Retinal pigment epithelial cell (primary cell): ENCODE measurements around the gene RFTN1.

Source experiments
- DNase-seq: peaks from one replicate; pipeline ENCODE4 v3.0.0-alpha.2; 2010; ENCODE audit warnings: low read depth
- H3K4me3 ChIP-seq: 2 replicates; pipeline ENCODE4 v1.5.1; 2011; ENCODE audit warnings: mild to moderate bottlenecking, low read length, control low read depth, moderate library complexity
- TF ChIP-seq, protein P1 (sequence below): conservative IDR thresholded peaks from 2 replicates; pipeline ENCODE4 v1.5.1; 2011; ENCODE audit warnings: low read depth, low read length, control low read depth, inconsistent platforms

The RFTN1 gene

DNA sequence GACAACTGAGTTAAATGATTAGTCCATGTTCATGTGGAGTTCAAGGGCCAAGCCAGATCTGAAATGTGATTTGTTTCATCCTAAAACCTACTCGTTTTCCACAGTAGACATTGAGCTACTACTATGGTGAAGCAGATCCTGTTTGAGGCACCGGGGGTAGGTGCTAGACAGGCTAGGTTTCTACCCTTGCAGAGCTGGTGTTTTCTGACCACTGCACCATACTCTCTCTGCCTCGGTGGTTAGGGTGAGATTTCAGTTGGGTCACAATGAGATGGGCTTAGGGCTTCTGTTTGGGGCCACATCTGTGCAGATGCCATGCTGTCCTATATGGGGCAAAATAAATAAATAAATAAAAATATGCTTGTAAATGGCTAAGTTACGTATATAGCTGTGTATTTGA, 149.2 kb downstream of the RFTN1 start:
- H3K4me3 ChIP-seq = no peak overlapping the region
- no peak for DNase-seq
- TF ChIP-seq, protein P1, sequence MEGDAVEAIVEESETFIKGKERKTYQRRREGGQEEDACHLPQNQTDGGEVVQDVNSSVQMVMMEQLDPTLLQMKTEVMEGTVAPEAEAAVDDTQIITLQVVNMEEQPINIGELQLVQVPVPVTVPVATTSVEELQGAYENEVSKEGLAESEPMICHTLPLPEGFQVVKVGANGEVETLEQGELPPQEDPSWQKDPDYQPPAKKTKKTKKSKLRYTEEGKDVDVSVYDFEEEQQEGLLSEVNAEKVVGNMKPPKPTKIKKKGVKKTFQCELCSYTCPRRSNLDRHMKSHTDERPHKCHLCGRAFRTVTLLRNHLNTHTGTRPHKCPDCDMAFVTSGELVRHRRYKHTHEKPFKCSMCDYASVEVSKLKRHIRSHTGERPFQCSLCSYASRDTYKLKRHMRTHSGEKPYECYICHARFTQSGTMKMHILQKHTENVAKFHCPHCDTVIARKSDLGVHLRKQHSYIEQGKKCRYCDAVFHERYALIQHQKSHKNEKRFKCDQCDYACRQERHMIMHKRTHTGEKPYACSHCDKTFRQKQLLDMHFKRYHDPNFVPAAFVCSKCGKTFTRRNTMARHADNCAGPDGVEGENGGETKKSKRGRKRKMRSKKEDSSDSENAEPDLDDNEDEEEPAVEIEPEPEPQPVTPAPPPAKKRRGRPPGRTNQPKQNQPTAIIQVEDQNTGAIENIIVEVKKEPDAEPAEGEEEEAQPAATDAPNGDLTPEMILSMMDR = no peak

DNA sequence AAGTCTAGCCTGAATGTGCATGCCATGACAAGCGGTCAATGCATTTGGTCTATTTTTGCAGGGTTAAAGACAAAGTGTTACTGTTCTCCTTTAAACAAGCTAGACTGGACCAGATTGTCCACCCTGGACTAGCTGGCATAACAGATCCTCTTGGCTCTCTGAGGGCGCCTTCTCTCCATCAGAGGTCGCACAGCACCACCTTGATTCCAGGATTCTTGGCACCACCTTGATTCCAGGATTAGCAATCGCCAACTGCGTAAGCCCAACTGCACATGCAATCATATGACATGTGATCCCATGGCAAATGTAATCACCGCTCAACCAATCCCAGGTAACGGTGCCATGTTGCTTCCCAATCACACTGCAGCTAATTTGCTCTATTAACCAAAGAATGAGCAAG, 149.9 kb downstream of the RFTN1 start:
- DNase-seq = no peak
- H3K4me3 ChIP-seq = no peak overlapping the region
- TF ChIP-seq, protein P1 = no peak

DNA sequence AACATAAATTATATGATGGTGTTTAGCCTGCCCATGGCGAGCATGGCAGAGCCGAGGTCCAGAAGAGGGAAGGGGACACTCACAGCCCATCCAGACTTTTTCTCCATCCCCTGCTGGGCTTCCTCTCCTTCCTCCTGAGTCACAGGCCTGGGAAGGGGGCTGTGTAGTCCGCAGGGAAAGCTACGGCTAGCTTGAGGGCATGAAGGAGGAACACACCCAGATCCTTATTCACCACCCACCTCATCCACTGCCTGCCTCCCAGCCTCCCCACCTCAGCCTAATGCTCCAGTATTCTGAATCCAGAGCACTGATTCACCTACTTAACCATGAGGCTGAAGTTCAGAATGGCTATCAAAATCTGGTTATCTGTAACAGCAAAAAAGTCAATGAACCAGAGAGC, 150.7 kb downstream of the RFTN1 start:
- TF ChIP-seq, protein P1 = no peak
- no peak for DNase-seq
- H3K4me3 ChIP-seq = no peak overlapping the region

DNA sequence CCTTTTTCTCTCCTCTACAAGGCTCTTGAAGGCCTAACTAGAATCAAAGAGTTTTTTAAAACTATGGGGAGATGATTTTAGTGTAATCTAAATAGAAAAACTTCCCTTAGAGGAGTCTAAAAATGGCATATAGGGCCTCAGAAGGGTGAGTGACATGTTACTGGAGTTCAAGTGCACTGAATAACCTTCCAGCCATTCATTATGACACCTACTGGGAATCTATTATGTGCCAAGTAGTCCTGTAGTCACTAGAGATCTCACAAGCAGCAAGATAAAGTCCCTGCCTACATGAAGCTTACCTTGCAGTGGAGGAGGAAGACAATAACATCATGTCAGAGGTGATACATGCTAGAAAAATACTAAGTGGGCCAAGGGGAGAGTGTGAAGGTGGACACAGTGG, 152.4 kb downstream of the RFTN1 start:
- no peak overlapping the region for H3K4me3 ChIP-seq
- DNase-seq = no peak
- TF ChIP-seq, protein P1 = no peak

DNA sequence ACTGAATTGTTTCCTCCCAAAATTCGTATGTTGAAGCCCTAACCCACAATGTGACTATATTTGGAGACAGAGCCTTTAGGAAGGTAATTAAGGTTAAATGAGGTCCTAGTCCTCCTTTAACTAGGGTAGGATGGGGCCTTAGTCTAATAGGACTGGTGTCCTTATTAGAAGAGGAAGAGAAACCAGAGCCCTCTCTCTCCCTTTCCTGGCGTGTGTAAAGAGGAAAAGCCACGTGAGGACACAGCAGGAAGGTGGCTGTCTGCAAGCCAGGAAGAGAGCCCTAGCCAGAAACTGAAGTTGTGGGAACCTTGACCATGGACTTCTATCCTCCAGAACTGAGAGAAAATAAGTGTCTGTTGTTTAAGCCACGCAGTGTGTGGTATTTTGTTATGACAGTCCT, 154.2 kb downstream of the RFTN1 start:
- DNase-seq = no peak
- TF ChIP-seq, protein P1 = no peak

DNA sequence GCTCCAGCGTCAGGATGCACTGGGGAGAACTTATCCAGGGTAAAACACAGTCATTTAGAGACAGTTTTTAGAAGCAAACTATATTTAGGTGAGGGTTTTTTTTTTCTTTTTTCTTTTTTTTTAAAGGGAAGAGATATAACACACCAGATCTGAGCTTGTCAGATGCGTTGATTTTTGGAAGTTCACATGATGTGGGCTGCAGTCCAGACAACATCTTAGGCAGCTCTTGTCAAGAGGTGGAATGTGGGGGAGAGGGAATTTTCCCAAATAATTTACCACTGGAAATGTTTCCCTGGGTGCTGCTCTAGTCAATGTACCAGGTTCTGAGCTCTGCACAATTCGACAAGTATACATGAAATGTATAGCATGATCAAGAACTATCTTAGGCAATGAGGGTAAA, 155.2 kb downstream of the RFTN1 start:
- no peak for DNase-seq
- H3K4me3 ChIP-seq = no peak overlapping the region
- TF ChIP-seq, protein P1 = no peak

More for the DNA sequence above, 154.2 kb downstream of the RFTN1 start:
- H3K4me3 ChIP-seq = no peak overlapping the region

DNA sequence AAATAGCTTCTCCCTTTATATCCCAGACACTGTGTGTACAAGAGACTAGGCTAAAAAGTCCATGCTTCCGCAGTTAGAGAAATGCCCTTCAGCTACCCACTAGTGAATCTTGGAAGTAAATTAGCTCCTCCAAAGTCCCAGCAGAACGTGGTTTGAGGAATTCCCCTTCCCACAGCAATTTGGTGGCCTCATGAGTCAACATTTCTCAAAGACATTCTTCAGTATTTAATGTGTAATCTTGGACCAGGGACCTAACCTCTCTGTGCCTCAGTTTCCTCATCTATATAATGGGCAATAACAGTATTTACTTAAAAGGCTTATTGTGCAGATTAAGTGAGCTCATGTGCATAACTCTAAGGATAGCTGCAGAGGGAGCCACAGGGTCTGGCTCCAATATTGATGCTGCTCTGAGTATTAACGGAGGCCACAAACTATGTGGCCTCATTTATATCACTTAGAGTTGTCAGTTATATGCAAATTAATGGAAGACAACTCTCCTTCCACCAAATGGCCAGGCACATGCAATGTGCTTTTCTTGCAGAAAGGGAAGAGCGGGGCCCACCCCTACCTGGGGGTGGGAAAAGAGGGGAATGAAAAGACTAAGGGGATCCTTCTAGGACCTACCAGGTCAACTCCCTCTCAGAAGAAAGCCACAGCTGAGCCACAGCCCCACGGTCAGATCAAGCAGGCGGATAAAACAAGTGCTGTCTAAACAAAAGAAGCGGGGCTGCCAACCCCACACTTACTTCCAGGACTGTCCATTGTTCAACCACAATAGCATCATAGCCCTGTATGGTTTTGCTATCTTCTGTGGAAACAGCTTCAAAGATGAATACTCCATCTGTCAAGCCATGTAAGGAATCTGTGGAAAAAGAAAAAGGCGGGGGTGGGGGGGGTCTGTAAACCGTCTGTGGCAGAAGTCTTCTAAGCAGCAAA, 156.0 kb downstream of the RFTN1 start:
- TF ChIP-seq, protein P1 = no peak
- no peak for DNase-seq
- H3K4me3 ChIP-seq = no peak overlapping the region
